ENCODE data around the gene ADCK2.

GRCh38 chr7:140631021-140631420, 41.7 kb upstream of the ADCK2 start:
- TF ChIP-seq CTCF (IDR thresholded peaks at IDR 0.05; ENCODE audit: insufficient read depth, low read length) (no peak), POLR2AphosphoS5 (IDR thresholded peaks at IDR 0.05; ENCODE audit: low read depth) (no peak), REST (IDR thresholded peaks at IDR 0.05; ENCODE audit: insufficient replicate concordance, low read depth) (no peak), GABPA (IDR thresholded peaks at IDR 0.05; ENCODE audit: low read depth) (no peak), SPI1 (IDR thresholded peaks at IDR 0.05; ENCODE audit: borderline replicate concordance, low read depth) (no peak)
